HCT116 (cell line): ENCODE measurements around the gene PAN3. TPM values are rescaled to one million over a fixed set of nuclear protein-coding genes. Genes with fewer than 3 reads are reported as not detected.

Experiments
- ATAC-seq: fragments of 200-7000 bp; cut with Tn5 transposase; 2 replicates; pipeline ENCODE4 v1.9.1; 2020; ENCODE audit warnings: mild to moderate bottlenecking, moderate library complexity
- BruUV-seq: library from RNA; stranded (reverse); fragments of 400-500 nt; replicated peaks from 2 replicates; lab custom pipeline; 2021; lab: Mats Ljungman, UMichigan
- CTCF ChIA-PET: fragments of 300-600 bp; sonication (Branson Sonifier 250); formaldehyde crosslinking; loops from one replicate; lab custom pipeline; 2021; ENCODE audit warnings: antibody characterized with exemption; lab: Charles Lee
- POLR2A ChIA-PET: fragments of 300-600, 350-600 bp; sonication (Branson Sonifier 250); formaldehyde crosslinking; loops from one replicate; lab custom pipeline; 2021; ENCODE audit warnings: antibody characterized with exemption; lab: Charles Lee
- RAD21 ChIA-PET, 2 experiments: fragments of 300-600 bp; sonication (Branson Sonifier 250); formaldehyde crosslinking; loops; one replicate each; lab custom pipeline; 2023; ENCODE audit warnings: low total read pairs in 2 of 2; ENCODE audit not compliant: uncharacterized antibody in 2 of 2, unreplicated experiment in 2 of 2, low non-redundant PET in 1 of 2; lab: Charles Lee
- DNase-seq: peaks from one replicate; pipeline ENCODE4 v3.0.0-alpha.2; 2010; ENCODE audit warnings: low read depth, low spot score
- H2AFZ ChIP-seq: fragments of 200-600 bp; shearing (Covaris generic), sonication (generic); 2 replicates; pipeline ENCODE4 v1.6.1; 2017; ENCODE audit warnings: low read depth, mixed run types, mixed read lengths, antibody characterized with exemption, low read length; ENCODE audit not compliant: poor library complexity, severe bottlenecking
- H3K27ac ChIP-seq: 2 replicates; pipeline ENCODE4 v1.5.1; 2012; ENCODE audit warnings: low read depth, low read length
- H3K27me3 ChIP-seq: fragments of 200-600 bp; sonication (generic); 2 replicates; pipeline ENCODE4 v1.6.1; 2016; ENCODE audit warnings: mixed run types, low read length, mixed read lengths; ENCODE audit not compliant: insufficient read depth
- H3K36me3 ChIP-seq, 2 experiments: fragments of 200-500 bp in 1 of 2; fragments of 200-600 bp in 1 of 2; sonication (Bioruptor generic) in 1 of 2; sonication (generic) in 1 of 2; 2 replicates each; pipeline versions ENCODE4 v1.5.1 to v1.6.1; 2014 to 2016; ENCODE audit warnings: low read length in 2 of 2, inconsistent platforms in 1 of 2, mixed read lengths in 1 of 2, mixed run types in 1 of 2; ENCODE audit not compliant: insufficient read depth in 2 of 2, control insufficient read depth in 1 of 2
- H3K4me1 ChIP-seq, 2 experiments: fragments of 200-600 bp in 1 of 2; sonication (generic) in 1 of 2; 2 replicates each; pipeline versions ENCODE4 v1.5.1 to v1.6.1; 2012 to 2017; ENCODE audit warnings: low read length in 2 of 2, inconsistent platforms in 1 of 2, mild to moderate bottlenecking in 1 of 2, mixed read lengths in 1 of 2, mixed run types in 1 of 2, moderate library complexity in 1 of 2; ENCODE audit not compliant: insufficient read depth in 2 of 2, control insufficient read depth in 1 of 2
- H3K4me2 ChIP-seq: fragments of 200-600 bp; sonication (generic); 2 replicates; pipeline ENCODE4 v1.6.1; 2017; ENCODE audit warnings: mixed run types, low read length, mixed read lengths
- H3K4me3 ChIP-seq, 2 experiments: fragments of 200-600 bp in 1 of 2; sonication (generic) in 1 of 2; replicated peaks in 1 of 2; 2 replicates each; pipeline ENCODE4 v1.5.1; 2011 to 2016; ENCODE audit warnings: low read length in 2 of 2, control low read depth in 1 of 2, low read depth in 1 of 2, mild to moderate bottlenecking in 1 of 2, mixed read lengths in 1 of 2, mixed run types in 1 of 2
- H3K79me2 ChIP-seq: fragments of 200-600 bp; sonication (generic); 2 replicates; pipeline ENCODE4 v1.6.1; 2017; ENCODE audit warnings: mild to moderate bottlenecking, mixed run types, low read length, moderate library complexity, mixed read lengths; ENCODE audit not compliant: insufficient read depth
- H3K9ac ChIP-seq: fragments of 200-600 bp; sonication (generic); 2 replicates; pipeline ENCODE4 v1.6.1; 2016; ENCODE audit warnings: low read length, mixed read lengths
- H3K9me2 ChIP-seq: fragments of 200-600 bp; sonication (generic), shearing (Covaris generic); 2 replicates; pipeline ENCODE4 v1.6.1; 2017; ENCODE audit warnings: mixed run types, mild to moderate bottlenecking, moderate library complexity; ENCODE audit not compliant: insufficient read depth
- H3K9me3 ChIP-seq, 2 experiments: fragments of 200-500 bp in 1 of 2; fragments of 200-600 bp in 1 of 2; sonication (Bioruptor generic) in 1 of 2; sonication (generic) in 1 of 2; 2 replicates each; pipeline ENCODE4 v1.6.1; 2014 to 2017; ENCODE audit warnings: low read length in 2 of 2, mixed read lengths in 2 of 2, inconsistent platforms in 1 of 2, low read depth in 1 of 2, mild to moderate bottlenecking in 1 of 2, mixed run types in 1 of 2, moderate library complexity in 1 of 2; ENCODE audit not compliant: control insufficient read depth in 1 of 2, insufficient read depth in 1 of 2
- H4K20me1 ChIP-seq: fragments of 200-600 bp; sonication (generic), shearing (Covaris generic); 2 replicates; pipeline ENCODE4 v1.6.1; 2017; ENCODE audit warnings: mixed run types, mild to moderate bottlenecking, moderate library complexity; ENCODE audit not compliant: insufficient read depth
- CEBPB ChIP-seq: IDR thresholded peaks from 2 replicates; pipeline ENCODE4 v1.6.1; 2012; ENCODE audit warnings: low read depth
- EGR1 ChIP-seq: IDR thresholded peaks from 2 replicates; pipeline ENCODE4 v1.6.1; 2012; ENCODE audit warnings: low read depth
- EZH2 ChIP-seq: fragments of 200-600 bp; sonication (generic); IDR thresholded peaks from 2 replicates; pipeline ENCODE4 v1.6.1; 2017; ENCODE audit warnings: antibody characterized with exemption, mixed run types
- JUND ChIP-seq: IDR thresholded peaks from 2 replicates; pipeline ENCODE4 v1.6.1; 2012
- SIN3A ChIP-seq: IDR thresholded peaks from 2 replicates; pipeline ENCODE4 v1.6.1; 2012; ENCODE audit warnings: low read depth
- TCF7L2 ChIP-seq: IDR thresholded peaks from 2 replicates; pipeline ENCODE4 v1.7.0; 2011; ENCODE audit warnings: borderline replicate concordance, inconsistent platforms; ENCODE audit not compliant: insufficient read depth, insufficient read length; ENCODE audit errors: extremely low read depth
- ZFX ChIP-seq: fragments of 450-650 bp; IDR thresholded peaks from 2 replicates; pipeline ENCODE4 v1.6.1; 2017
- ZNF274 ChIP-seq: fragments of 200-500 bp; sonication (Bioruptor generic); IDR thresholded peaks from 2 replicates; pipeline ENCODE4 v1.6.1; 2014; ENCODE audit warnings: mild to moderate bottlenecking, low read depth, low read length, inconsistent platforms
- intact Hi-C: fragments of 100-400 bp; cut with micrococcal nuclease; formaldehyde crosslinking; loops from 2 replicates; pipeline ENCODE4 v1.10.0; 2022
- total RNA-seq: library from RNA; stranded (reverse); gene quantifications from one replicate; pipeline ENCODE4 v1.2.1, GENCODE V29; 2021; ENCODE audit not compliant: unreplicated experiment
- TF ChIP-seq, protein P1 (sequence below), 3 experiments: fragments of 200-600 bp in 1 of 3; sonication (generic) in 1 of 3; IDR thresholded peaks in 2 of 3; conservative IDR thresholded peaks in 1 of 3; 2 replicates each; pipeline ENCODE4 v1.5.1; 2012 to 2017; ENCODE audit warnings: low read depth in 2 of 3, low read length in 2 of 3, antibody characterized with exemption in 1 of 3, borderline replicate concordance in 1 of 3, control low read depth in 1 of 3, mild to moderate bottlenecking in 1 of 3, mixed read lengths in 1 of 3, mixed run types in 1 of 3, moderate library complexity in 1 of 3; ENCODE audit not compliant: insufficient read depth in 1 of 3

The PAN3 gene
- total RNA-seq, 1 experiment from 2014 or later = 30.1 TPM

DNA sequence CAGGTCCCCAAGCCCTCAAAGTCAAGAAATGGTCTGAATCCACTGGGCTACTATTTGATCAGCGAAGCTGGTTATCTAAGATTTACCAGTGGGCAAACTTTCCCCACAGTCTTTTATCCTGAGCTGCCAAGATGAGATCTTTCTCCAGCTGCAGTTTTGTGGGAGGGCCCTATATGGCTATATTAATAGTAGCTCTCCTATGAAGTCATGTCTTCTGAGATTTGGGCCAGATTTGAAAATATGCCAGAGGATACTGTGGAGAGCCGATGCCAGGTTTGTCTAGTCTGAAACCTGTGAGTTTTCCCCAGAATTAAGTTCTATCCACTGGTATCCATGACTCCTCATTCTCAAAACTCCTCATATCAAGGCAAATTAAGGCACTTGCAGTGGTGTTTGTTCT is 183.4 kb downstream of the PAN3 start:
- H2AFZ ChIP-seq = no peak overlapping the region
- ChIA-PET CTCF (interaction anchor here (1.7 kb wide), 1 partner anchor 475 kb away, joined by 4 read pairs; no protein-coding TSS in a partner anchor), RAD21 (no interaction called here)
- no peaks in the 10 kb centered on the region for H4K20me1 ChIP-seq
- no TSS peak for BruUV-seq
- H3K36me3 ChIP-seq = no peaks in the 10 kb centered on the region
- no peak overlapping the region for H3K4me3 ChIP-seq
- TF ChIP-seq ZFX (no peak), CEBPB (no peak), SIN3A (no peak), TCF7L2 (no peak), ZNF274 (no peak), JUND (no peak), EZH2 (no peak), EGR1 (no peak)
- TF ChIP-seq, protein P1, sequence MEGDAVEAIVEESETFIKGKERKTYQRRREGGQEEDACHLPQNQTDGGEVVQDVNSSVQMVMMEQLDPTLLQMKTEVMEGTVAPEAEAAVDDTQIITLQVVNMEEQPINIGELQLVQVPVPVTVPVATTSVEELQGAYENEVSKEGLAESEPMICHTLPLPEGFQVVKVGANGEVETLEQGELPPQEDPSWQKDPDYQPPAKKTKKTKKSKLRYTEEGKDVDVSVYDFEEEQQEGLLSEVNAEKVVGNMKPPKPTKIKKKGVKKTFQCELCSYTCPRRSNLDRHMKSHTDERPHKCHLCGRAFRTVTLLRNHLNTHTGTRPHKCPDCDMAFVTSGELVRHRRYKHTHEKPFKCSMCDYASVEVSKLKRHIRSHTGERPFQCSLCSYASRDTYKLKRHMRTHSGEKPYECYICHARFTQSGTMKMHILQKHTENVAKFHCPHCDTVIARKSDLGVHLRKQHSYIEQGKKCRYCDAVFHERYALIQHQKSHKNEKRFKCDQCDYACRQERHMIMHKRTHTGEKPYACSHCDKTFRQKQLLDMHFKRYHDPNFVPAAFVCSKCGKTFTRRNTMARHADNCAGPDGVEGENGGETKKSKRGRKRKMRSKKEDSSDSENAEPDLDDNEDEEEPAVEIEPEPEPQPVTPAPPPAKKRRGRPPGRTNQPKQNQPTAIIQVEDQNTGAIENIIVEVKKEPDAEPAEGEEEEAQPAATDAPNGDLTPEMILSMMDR (IDR thresholded peaks at IDR 0.05 in 2 of 3, conservative IDR thresholded peaks at IDR 0.05 in 1 of 3; ENCODE audit: borderline replicate concordance in 1 of 3, insufficient read depth in 1 of 3, low read depth in 2 of 3, low read length in 2 of 3) = no peak
- TF ChIP-seq, all 23 proteins: peak for 0
- ATAC-seq = no peak
- intact Hi-C loops = loop anchor here (10.0 kb wide), 1 partner anchor 1043 kb away; no protein-coding TSS in a partner anchor
- no peaks in the 10 kb centered on the region for H3K27me3 ChIP-seq
- H3K9me2 ChIP-seq = no peaks in the 10 kb centered on the region
- H3K9me3 ChIP-seq = no peaks in the 10 kb centered on the region
- no peak for DNase-seq
- H3K79me2 ChIP-seq = no peaks in the 10 kb centered on the region
- H3K27ac ChIP-seq = no peak overlapping the region
- POLR2A ChIA-PET = no interaction called here
- H3K4me1 ChIP-seq = no peaks in the 10 kb centered on the region
- H3K4me2 ChIP-seq = no peak overlapping the region
- H3K9ac ChIP-seq = no peak overlapping the region
